LoVo (cell line): ENCODE data around the gene ALDH1A2.

Experiments used
- DNase-seq: peaks from one replicate; pipeline ENCODE4 v3.0.0-alpha.2; 2016; ENCODE audit warnings: low spot score

The ALDH1A2 gene

GRCh38 chr15:57994221-57995049 lies 71.1 kb downstream of the ALDH1A2 start:
- no peak for DNase-seq

DNA sequence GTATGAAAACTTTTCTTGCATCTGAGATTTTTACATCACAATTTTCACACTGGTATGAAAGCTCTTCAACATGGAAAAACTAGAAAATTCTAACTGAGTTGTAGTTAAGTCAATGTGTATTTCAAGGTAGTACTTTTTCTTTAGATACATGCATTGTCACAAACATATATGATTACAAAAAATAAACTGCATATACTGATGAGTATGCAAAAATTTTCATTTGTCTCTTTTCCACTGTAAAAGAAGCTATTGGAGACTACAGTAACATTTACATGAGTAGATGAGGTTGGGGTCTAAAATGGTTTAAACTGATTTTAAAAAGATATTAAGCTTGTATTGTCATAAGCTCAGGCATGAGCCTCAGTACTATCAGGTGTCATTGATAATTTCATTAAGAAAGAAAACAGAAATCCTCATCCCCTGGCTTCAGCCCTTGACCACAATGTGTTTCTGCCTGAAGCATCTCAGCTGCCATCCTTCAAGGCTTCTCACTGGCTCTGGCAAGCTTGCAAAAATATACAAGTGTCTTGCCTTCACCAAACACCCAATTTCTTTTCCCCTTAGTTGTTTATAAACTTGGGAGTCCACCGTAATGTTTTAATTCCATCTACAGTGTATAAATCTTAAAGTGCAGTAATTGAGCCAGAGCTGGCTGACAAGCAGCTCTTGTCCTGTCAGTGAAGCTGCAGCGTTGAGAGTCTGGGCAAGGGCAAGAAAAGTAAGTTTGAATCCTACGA lies 71.9 kb downstream of the ALDH1A2 start:
- DNase-seq: no peak

GRCh38 chr15:57992761-57993355 lies 72.7 kb downstream of the ALDH1A2 start:
- DNase-seq: no peak

DNA sequence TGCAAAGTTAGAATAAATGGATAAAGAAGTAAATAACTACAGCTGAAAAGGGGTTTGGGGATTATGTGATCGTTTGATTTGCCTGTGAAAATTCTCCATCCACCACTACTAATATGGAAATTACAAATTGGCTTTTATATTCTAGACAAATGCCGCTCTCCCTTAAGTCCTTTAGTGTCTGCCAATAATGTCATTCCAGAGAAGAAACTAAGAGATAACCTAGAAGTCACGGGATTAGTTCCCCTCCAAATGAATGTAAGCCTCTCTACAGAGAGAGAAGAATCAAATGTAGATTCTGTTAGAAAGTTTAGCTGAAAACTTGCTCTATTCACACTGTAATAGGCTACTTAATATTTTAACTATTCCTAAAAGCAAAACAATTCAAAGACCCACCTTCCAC lies 92.0 kb downstream of the ALDH1A2 start:
- no peak for DNase-seq

- DNase-seq: no peak
Measured at GRCh38 chr15:57972864-57973263, 92.6 kb downstream of the ALDH1A2 start.

DNA sequence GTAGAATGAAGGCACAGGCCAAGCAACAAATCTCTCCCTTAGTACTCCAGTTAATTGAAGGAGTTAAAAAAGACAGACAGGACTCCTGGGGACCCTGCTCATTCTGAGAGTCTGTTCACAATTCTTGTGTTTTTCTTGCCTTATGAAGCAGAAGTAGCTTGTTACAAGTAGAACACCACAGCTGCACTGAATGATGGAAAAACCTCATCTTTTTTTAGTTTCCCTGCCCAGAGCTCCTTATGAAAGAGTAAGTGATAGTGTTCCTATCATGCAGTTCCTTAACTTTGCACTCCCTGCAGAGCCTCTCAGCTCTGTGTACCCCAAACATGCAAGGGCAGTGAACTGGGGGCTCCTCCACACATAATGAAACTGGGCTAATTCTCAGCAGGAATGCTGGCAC lies 95.5 kb downstream of the ALDH1A2 start:
- no peak for DNase-seq

GRCh38 chr15:57969355-57969754 lies 96.2 kb downstream of the ALDH1A2 start:
- DNase-seq: no peak

- DNase-seq: no peak
Measured at GRCh38 chr15:57962887-57963286, 102.6 kb downstream of the ALDH1A2 start.

DNA sequence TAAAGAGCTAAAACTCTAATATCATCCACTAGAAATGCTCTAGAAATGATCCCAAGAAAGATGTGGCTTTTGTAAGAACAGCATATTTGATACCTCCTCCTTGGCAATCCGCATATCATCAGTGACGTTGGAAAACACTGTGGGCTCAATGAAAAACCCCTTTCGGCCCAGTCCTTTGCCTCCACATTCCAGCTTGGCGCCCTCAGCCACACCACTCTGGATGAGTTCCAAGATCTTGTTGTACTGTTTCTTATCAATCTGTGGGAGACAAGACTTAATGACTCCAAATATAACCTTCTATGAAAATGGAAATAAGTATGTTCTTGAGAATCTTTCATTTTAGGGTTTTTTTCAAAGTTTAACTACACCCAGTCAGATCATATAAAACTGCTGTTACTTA lies 103.6 kb downstream of the ALDH1A2 start:
- DNase-seq: no peak

GRCh38 chr15:57957113-57957512 lies 108.4 kb downstream of the ALDH1A2 start:
- no peak for DNase-seq

DNA sequence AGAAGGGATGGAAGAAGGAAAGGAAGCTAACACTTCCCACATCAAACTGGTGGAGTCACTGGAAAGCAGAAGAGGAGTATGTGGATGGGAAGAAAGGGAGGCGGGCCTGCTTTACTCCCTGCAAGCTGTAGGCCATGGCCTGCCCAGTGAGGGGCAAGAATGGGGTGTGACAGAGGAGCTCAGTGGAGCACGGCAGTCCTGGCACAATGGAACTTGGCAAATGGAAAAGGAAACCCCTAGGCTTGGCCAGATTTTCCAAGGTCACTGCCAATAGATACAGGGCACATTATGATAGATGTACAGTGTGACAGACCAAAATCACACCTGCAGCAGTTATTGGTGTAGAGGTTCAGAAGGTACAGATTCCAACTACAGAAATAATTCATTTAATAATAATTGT lies 111.6 kb downstream of the ALDH1A2 start:
- no peak for DNase-seq

DNA sequence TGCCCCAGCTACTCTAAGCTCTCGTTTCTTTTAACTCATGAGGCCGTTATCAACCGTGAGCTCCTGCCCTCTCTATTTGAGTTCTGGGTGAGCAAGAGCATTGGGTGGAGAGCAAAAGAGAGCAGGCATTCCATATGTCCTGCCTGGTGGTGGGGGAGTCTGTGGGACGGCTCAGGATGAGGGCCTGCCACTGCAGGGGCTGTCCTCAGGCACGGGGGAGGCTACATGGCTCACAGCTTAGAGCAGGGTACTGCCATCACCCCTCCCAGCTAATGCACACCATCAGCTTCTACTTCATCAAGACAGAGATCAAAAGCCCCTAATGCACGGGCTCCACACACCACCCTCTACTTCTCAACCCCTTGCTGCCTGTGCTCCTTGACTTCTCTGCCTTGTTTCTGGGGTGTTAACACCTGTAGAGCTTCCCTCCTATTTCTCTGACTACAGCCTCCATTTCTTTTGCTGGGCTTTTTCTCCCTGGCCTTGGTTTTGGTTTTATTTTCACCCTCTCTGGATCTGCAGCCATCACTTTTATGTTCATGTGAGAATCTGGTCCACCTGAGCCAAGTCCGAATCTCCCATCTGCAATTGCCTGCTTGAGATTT lies 114.1 kb downstream of the ALDH1A2 start:
- no peak for DNase-seq

DNA sequence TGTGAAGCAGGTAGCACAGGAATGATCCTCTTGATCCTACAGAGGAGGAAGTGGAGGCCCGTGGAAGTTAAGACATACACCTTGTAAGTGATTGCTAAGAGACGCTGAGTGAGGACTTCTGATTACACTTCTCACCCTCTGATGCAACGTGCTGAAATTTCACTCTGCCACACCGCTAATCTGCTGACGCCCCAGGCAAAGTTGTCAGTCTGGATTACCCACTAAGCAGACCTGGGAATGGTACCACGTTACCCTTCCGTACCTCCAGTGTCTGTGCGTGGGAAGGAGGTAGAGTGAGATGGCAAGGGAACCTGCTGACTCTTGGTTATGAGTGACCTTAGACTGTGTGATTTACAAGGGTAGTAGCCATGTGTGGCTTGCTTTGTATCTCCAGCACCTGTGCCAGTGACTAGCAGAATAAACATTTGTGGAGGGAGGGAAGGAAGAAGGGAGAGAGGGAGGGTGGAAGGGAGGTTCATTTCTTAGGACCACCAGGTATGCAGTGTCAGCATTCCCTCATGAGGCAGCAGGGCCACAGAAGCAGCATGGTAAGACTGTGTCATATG lies 115.0 kb downstream of the ALDH1A2 start:
- peak; percentile 54 for DNase-seq

DNA sequence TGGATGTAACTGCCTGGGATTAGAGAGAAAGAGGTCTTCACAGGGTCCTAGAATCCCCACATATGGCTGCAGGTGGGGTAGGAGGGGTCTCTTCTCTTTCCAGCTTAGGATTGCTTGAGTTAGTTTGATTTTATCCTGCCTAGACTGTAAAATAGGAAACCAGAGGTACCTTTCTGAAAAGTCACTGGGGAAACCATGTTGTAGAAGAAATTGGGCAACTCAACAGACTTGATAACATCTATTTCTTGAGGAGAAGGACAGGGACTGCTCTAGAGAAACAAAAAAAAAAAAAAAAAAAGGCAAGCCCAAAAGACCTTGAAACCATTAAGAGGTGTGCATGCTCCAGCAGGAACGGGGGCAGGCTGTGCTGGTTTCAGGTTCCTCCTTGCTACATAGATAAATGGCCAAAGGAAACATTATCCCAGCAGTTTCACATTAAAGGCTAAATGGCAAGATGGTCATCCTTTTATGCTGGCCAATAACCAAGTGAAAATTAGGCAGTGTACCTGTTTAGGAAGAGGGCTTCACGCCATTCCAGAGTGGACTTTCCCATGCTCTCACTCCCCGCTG lies 116.1 kb downstream of the ALDH1A2 start:
- no peak for DNase-seq

DNA sequence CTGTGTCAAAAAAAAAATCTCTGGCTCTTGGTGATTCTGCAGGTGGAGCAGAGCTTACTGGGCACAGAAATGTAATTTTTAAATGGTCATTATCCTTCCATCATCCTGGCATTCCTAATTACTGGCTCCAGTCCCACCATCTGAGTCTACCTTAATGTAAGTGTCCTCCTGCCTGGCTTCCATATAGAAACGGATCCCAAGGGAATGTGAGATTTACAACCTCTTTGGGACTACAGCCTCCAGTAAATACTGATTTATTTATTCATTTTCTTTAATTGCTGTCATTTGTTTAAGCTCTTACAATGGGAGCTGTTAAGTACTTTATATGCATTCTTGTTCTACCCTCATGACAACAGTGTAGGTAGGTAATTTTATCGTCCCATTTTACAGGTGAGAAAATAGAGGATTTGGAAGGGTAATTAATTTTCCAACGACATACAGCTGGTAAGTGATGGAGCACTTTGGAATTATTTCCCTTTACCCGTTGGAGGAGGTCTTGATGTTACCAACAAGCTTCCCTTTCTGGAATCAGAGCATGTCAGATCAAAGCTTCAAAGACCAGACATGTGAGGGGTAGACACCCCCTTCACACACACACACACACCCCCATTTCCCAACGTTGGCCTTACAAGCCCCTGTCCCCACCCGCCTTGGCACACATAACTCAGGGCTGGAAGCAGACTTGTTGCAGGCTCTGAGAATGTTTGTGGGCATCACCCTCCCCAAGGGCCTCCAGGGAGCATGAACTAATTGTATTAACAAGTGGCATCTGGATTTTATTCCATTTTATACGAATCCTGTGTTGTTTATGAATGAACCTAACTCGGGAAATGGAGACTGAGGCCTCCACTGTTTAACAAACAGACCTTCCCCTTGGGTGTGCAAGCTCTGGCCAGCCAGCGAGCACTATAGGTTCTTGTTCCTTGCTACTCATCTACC lies 116.9 kb downstream of the ALDH1A2 start:
- DNase-seq: no peak

DNA sequence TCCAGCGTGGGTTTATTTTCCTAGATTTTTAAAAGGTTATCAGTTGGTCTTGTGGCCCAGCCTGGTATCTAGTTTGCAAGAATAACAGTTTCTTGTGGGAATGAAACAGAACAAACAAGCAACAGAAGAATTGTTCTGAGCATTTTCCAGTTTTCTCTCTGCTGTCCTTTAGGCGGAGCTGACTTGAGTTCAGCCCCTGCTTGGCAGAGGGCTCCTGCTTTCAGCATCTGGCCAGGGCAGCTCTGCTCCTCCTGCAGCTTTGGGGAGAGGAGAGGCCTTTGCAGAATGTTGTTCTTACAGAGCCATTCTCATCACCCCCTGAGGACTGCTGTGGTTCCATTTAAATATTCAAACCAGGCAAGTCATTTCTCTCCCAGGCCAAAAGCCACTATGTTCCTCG lies 117.7 kb downstream of the ALDH1A2 start:
- DNase-seq: no peak

DNA sequence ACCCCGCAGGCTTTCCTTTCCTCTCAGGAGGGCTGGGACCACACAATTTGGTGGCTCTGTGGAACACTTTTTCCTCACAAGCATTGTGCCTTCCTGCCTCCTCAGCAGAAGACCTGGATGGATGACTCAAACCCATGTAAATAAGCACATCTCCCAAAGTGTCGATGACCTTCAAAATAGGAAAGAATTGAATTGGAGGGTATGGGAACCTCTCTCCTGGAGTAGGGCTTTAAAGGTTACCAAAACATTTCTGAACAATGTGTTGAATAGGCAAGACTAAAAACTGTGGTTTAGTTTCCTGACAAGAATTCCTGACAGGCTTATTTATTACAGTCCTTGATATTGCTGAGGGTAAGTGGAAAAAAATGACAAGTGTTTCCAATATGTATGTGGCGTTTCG lies 118.2 kb downstream of the ALDH1A2 start:
- DNase-seq: no peak

DNA sequence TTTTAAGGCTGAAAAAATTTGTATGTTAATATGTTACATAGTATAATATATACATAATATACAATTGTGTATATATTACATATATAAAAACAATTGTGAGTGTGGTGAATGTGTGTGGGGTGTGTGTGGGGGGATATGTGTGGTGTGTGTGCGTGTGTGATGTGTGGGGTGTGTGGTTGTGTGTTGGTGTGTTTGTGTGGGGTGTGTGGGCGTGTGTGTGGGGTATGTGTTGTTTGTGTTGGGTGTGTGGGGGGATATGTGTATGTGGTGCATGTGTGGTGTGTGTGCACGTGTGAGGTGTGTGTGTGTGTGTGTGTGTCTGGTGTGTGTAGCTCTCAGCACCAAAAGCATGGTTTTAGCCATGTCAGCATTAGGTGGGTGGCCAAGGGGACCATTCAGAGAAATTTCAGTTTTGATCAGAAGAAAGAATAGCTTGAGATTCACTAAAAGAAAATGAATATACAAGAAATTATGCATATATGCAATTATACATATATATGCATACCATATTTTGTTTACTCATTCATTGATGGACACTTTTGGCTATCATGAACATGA lies 118.9 kb downstream of the ALDH1A2 start:
- DNase-seq: no peak

- DNase-seq: no peak
Measured at GRCh38 chr15:57945616-57946015, 119.9 kb downstream of the ALDH1A2 start.

DNA sequence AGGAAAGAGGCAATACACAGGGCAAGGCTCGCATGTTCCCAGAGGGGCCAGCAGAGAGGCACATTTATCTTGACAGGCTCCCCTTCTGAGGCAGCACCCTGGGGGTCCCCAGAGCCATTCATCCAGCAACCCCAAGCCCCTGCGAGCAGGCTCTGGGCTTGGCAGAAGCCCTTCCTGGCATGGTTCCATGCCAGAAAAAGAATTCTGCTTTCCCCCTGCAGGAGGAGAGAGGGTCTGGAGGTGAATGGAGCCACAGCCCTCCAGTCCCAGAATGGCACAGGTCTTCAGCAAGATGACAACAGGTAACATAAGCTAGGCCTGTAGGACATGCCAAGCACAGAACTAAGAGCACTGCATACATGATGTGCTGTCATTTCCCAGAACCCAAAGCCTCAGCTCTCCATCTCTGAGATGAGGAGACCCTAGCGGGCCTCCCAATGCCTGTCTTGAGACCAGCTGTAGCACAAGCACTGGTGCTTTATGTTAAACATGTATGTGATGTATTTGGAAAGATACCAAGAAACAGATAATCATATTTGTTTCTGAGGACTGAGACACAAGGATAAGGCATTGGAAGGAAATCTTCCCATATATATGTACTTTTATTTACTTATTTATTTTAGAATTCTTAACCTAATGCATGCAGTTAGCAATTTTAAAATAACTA lies 121.6 kb downstream of the ALDH1A2 start:
- no peak for DNase-seq
